Thoracic aorta (tissue), 2 donors: ENCODE data around the gene OSBPL10. TPM values are rescaled to one million over a fixed set of nuclear protein-coding genes. Genes with fewer than 3 reads are reported as not detected.

Source experiments
- ATAC-seq: fragments of 150-250 bp; one replicate; pipeline ENCODE4 v1.8.0; 2017; ENCODE audit warnings: low read depth; ENCODE audit not compliant: insufficient number of reproducible peaks, low FRiP score
- DNase-seq: peaks from one replicate; pipeline ENCODE4 v3.0.0-alpha.2; 2020; ENCODE audit warnings: low spot score
- H3K27ac ChIP-seq, 2 donors: fragments of 200-600 bp; sonication (generic); 1 replicate in 1 of 2; 2 replicates in 1 of 2; pipeline ENCODE4 v1.5.1; 2016; ENCODE audit warnings: mild to moderate bottlenecking in 2 of 2, moderate library complexity in 2 of 2
- H3K27me3 ChIP-seq: fragments of 200-600 bp; sonication (generic); replicated peaks from 2 replicates; pipeline ENCODE4 v1.6.0; 2016; ENCODE audit warnings: mild to moderate bottlenecking; ENCODE audit not compliant: insufficient read depth
- H3K36me3 ChIP-seq: fragments of 200-600 bp; sonication (generic); one replicate; pipeline ENCODE4 v1.5.1; 2016
- H3K4me1 ChIP-seq, 2 donors: fragments of 200-600 bp; sonication (generic); 1 replicate in 1 of 2; 2 replicates in 1 of 2; pipeline versions ENCODE4 v1.5.1 to v1.6.0; 2016; ENCODE audit warnings: low read depth in 2 of 2, mild to moderate bottlenecking in 1 of 2; ENCODE audit not compliant: control insufficient read depth in 1 of 2
- H3K4me3 ChIP-seq: fragments of 200-600 bp; sonication (generic); 2 replicates; pipeline ENCODE4 v1.5.1; 2016; ENCODE audit warnings: mild to moderate bottlenecking
- H3K9me3 ChIP-seq: fragments of 200-600 bp; sonication (generic); 2 replicates; pipeline ENCODE4 v1.5.1; 2016
- CTCF ChIP-seq: fragments of 200-600 bp; sonication (generic); IDR thresholded peaks from one replicate; pipeline ENCODE4 v1.5.1; 2019; ENCODE audit warnings: antibody characterized with exemption
- total RNA-seq, 2 donors: library from RNA; depleted of rRNA; stranded (reverse); fragments of >200 nt; gene quantifications; one replicate each; pipeline versions ENCODE4 v1.1.0 to v1.2.3, GENCODE V29; 2016

Gene OSBPL10
- total RNA-seq, 2 donors from 2014 or later: 108 to 153 TPM

- Histone ChIP-seq H3K27ac (no peak overlapping the region), H3K9me3 (no peaks in the 10 kb centered on the region), H3K36me3 (no peaks in the 10 kb centered on the region), H3K4me3 (no peak overlapping the region), H3K27me3 (no peaks in the 10 kb centered on the region), H3K4me1 (peaks cover 0 to 5% of the 10 kb centered on the region in 2 donors)
- TF ChIP-seq CTCF: no peak
- DNase-seq (no peak), ATAC-seq (no peak)
These were observed 255.5 kb downstream of the OSBPL10 start for GRCh38 chr3:31725568-31725967.

- DNase-seq (no peak), ATAC-seq (no peak)
- Histone ChIP-seq H3K4me3 (no peak overlapping the region), H3K36me3 (no peaks in the 10 kb centered on the region), H3K27me3 (no peaks in the 10 kb centered on the region), H3K9me3 (no peaks in the 10 kb centered on the region), H3K4me1 (peaks cover 0 to 5% of the 10 kb centered on the region in 2 donors), H3K27ac (no peak overlapping the region)
- no peak for TF ChIP-seq CTCF
These were observed 256.4 kb downstream of the OSBPL10 start for GRCh38 chr3:31724651-31725050.

GRCh38 chr3:31724116-31724515, 256.9 kb downstream of the OSBPL10 start:
- H3K36me3 ChIP-seq: no peaks in the 10 kb centered on the region
- no peaks in the 10 kb centered on the region for H3K9me3 ChIP-seq
- H3K4me1 ChIP-seq: peaks cover 0 to 5% of the 10 kb centered on the region in 2 donors
- TF ChIP-seq CTCF: no peak
- H3K4me3 ChIP-seq: no peak overlapping the region
- no peak overlapping the region for H3K27ac ChIP-seq
- H3K27me3 ChIP-seq: no peaks in the 10 kb centered on the region
- no peak for DNase-seq
- no peak for ATAC-seq

GRCh38 chr3:31723701-31724100, 257.4 kb downstream of the OSBPL10 start:
- H3K4me1 ChIP-seq: peaks cover 0 to 5% of the 10 kb centered on the region in 2 donors
- H3K27me3 ChIP-seq: no peaks in the 10 kb centered on the region
- no peaks in the 10 kb centered on the region for H3K36me3 ChIP-seq
- ATAC-seq: no peak
- no peak overlapping the region for H3K27ac ChIP-seq
- H3K9me3 ChIP-seq: no peaks in the 10 kb centered on the region
- TF ChIP-seq CTCF: no peak
- DNase-seq: no peak
- no peak overlapping the region for H3K4me3 ChIP-seq

- ATAC-seq: no peak
- TF ChIP-seq CTCF: no peak
- DNase-seq: no peak
- Histone ChIP-seq H3K36me3 (no peaks in the 10 kb centered on the region), H3K27ac (no peak overlapping the region), H3K27me3 (no peaks in the 10 kb centered on the region), H3K9me3 (no peaks in the 10 kb centered on the region), H3K4me3 (no peak overlapping the region), H3K4me1 (peaks cover 0 to 5% of the 10 kb centered on the region in 2 donors)
These were observed 259.4 kb downstream of the OSBPL10 start for GRCh38 chr3:31721676-31722075.
